WTC11 (cell line): ENCODE data around the gene CDH9. TPM values are rescaled to one million over a fixed set of nuclear protein-coding genes. Genes with fewer than 3 reads are reported as not detected.

Experiments
- ATAC-seq: fragments of 200-7000 bp; cut with Tn5 transposase; 2 replicates; pipeline ENCODE4 v1.10.0; 2021; ENCODE audit warnings: mild to moderate bottlenecking, moderate library complexity
- CTCF ChIA-PET: fragments of 300-600 bp; sonication (Branson Sonifier 250); formaldehyde crosslinking; loops from one replicate; lab custom pipeline; 2021; ENCODE audit warnings: antibody characterized with exemption; lab: Charles Lee
- POLR2A ChIA-PET: fragments of 350-600 bp; sonication (Branson Sonifier 250); formaldehyde crosslinking; loops from one replicate; lab custom pipeline; 2021; ENCODE audit warnings: antibody characterized with exemption; lab: Charles Lee
- DNase-seq: peaks from one replicate; pipeline ENCODE4 v3.0.0; 2021; ENCODE audit warnings: low spot score
- H3K27ac Mint-ChIP-seq: 2 replicates; pipeline ENCODE4 v1.8.0; 2021; ENCODE audit warnings: mixed read lengths
- H3K27me3 Mint-ChIP-seq: 2 replicates; pipeline ENCODE4 v1.8.0; 2021; ENCODE audit warnings: low read depth, mild to moderate bottlenecking, moderate library complexity, mixed read lengths
- H3K36me3 Mint-ChIP-seq: 2 replicates; pipeline ENCODE4 v1.8.0; 2021; ENCODE audit warnings: mixed read lengths
- H3K4me1 Mint-ChIP-seq: 2 replicates; pipeline ENCODE4 v1.8.0; 2022; ENCODE audit warnings: mixed read lengths
- H3K4me3 Mint-ChIP-seq: 2 replicates; pipeline ENCODE4 v1.8.0; 2021; ENCODE audit warnings: mild to moderate bottlenecking, moderate library complexity, mixed read lengths
- H3K9me3 Mint-ChIP-seq: 2 replicates; pipeline ENCODE4 v1.8.0; 2021; ENCODE audit warnings: mixed read lengths
- ATF1 ChIP-seq: sonication (generic); formaldehyde crosslinking; IDR thresholded peaks from 2 replicates; pipeline ENCODE4 v1.8.1; 2023; ENCODE audit warnings: mild to moderate bottlenecking, moderate library complexity, missing genetic modification reagents
- ERG ChIP-seq: fragments of 250-450 bp; sonication (Bioruptor Pico); IDR thresholded peaks from 2 replicates; pipeline ENCODE4 v1.8.0; 2021; ENCODE audit warnings: mild to moderate bottlenecking
- FOXK1 ChIP-seq: sonication (generic); formaldehyde crosslinking; IDR thresholded peaks from 2 replicates; pipeline ENCODE4 v1.8.0; 2022; ENCODE audit warnings: mild to moderate bottlenecking, moderate library complexity, missing genetic modification reagents
- JAZF1 ChIP-seq: fragments of 250-450 bp; sonication (Bioruptor Pico); IDR thresholded peaks from 2 replicates; pipeline ENCODE4 v1.9.0; 2021; ENCODE audit warnings: moderate library complexity, mild to moderate bottlenecking, inconsistent platforms
- MAX ChIP-seq: sonication (generic); formaldehyde crosslinking; IDR thresholded peaks from 2 replicates; pipeline ENCODE4 v1.8.0; 2022; ENCODE audit warnings: mild to moderate bottlenecking, missing genetic modification reagents
- NFE2L1 ChIP-seq: sonication (generic); formaldehyde crosslinking; IDR thresholded peaks from 2 replicates; pipeline ENCODE4 v1.8.1; 2023; ENCODE audit warnings: missing genetic modification reagents
- OVOL2 ChIP-seq: fragments of 250-450 bp; sonication (Bioruptor Pico); IDR thresholded peaks from 2 replicates; pipeline ENCODE4 v1.9.0; 2021; ENCODE audit warnings: mild to moderate bottlenecking, borderline replicate concordance
- RELA ChIP-seq: sonication (generic); formaldehyde crosslinking; IDR thresholded peaks from 2 replicates; pipeline ENCODE4 v1.8.1; 2022; ENCODE audit warnings: missing genetic modification reagents, mild to moderate bottlenecking, borderline replicate concordance
- TEAD1 ChIP-seq: sonication (generic); formaldehyde crosslinking; IDR thresholded peaks from 2 replicates; pipeline ENCODE4 v1.8.0; 2022; ENCODE audit warnings: mild to moderate bottlenecking, missing genetic modification reagents
- ZBTB21 ChIP-seq: sonication (generic); formaldehyde crosslinking; IDR thresholded peaks from 2 replicates; pipeline ENCODE4 v1.8.1; 2023; ENCODE audit warnings: mild to moderate bottlenecking, missing genetic modification reagents, borderline replicate concordance
- ZNF138 ChIP-seq: sonication (generic); formaldehyde crosslinking; conservative IDR thresholded peaks from 2 replicates; pipeline ENCODE4 v1.8.1; 2022; ENCODE audit warnings: mild to moderate bottlenecking, moderate library complexity, missing genetic modification reagents
- ZNF219 ChIP-seq: sonication (generic); formaldehyde crosslinking; IDR thresholded peaks from 2 replicates; pipeline ENCODE4 v1.8.0; 2023; ENCODE audit warnings: missing genetic modification reagents, mild to moderate bottlenecking, borderline replicate concordance
- ZNF263 ChIP-seq: sonication (generic); formaldehyde crosslinking; IDR thresholded peaks from 2 replicates; pipeline ENCODE4 v1.8.1; 2022; ENCODE audit warnings: low read depth, mild to moderate bottlenecking, moderate library complexity, missing genetic modification reagents
- ZNF425 ChIP-seq: fragments of 250-450 bp; sonication (Bioruptor Pico); conservative IDR thresholded peaks from 2 replicates; pipeline ENCODE4 v1.9.0; 2021; ENCODE audit warnings: mild to moderate bottlenecking
- ZNF671 ChIP-seq: fragments of 250-450 bp; sonication (Bioruptor Pico); IDR thresholded peaks from 2 replicates; pipeline ENCODE4 v1.8.0; 2021; ENCODE audit warnings: mild to moderate bottlenecking
- total RNA-seq: library from RNA; stranded (reverse); gene quantifications from 3 replicates; pipeline ENCODE4 v1.2.3, GENCODE V29; 2021
- TF ChIP-seq, protein P1 (sequence below): sonication (generic); formaldehyde crosslinking; IDR thresholded peaks from 2 replicates; pipeline ENCODE4 v1.8.1; 2023; ENCODE audit warnings: mild to moderate bottlenecking, missing genetic modification reagents, borderline replicate concordance
- TF ChIP-seq, protein P2 (sequence below): sonication (generic); formaldehyde crosslinking; IDR thresholded peaks from 2 replicates; pipeline ENCODE4 v1.8.1; 2022; ENCODE audit warnings: missing genetic modification reagents, borderline replicate concordance
- TF ChIP-seq, protein P3 (sequence below): sonication (generic); formaldehyde crosslinking; IDR thresholded peaks from 2 replicates; pipeline ENCODE4 v1.8.1; 2022; ENCODE audit warnings: mild to moderate bottlenecking, missing genetic modification reagents, moderate library complexity, borderline replicate concordance

The CDH9 gene
- total RNA-seq, 1 experiment from 2014 or later = 0.48 TPM

- TF ChIP-seq, protein P1, sequence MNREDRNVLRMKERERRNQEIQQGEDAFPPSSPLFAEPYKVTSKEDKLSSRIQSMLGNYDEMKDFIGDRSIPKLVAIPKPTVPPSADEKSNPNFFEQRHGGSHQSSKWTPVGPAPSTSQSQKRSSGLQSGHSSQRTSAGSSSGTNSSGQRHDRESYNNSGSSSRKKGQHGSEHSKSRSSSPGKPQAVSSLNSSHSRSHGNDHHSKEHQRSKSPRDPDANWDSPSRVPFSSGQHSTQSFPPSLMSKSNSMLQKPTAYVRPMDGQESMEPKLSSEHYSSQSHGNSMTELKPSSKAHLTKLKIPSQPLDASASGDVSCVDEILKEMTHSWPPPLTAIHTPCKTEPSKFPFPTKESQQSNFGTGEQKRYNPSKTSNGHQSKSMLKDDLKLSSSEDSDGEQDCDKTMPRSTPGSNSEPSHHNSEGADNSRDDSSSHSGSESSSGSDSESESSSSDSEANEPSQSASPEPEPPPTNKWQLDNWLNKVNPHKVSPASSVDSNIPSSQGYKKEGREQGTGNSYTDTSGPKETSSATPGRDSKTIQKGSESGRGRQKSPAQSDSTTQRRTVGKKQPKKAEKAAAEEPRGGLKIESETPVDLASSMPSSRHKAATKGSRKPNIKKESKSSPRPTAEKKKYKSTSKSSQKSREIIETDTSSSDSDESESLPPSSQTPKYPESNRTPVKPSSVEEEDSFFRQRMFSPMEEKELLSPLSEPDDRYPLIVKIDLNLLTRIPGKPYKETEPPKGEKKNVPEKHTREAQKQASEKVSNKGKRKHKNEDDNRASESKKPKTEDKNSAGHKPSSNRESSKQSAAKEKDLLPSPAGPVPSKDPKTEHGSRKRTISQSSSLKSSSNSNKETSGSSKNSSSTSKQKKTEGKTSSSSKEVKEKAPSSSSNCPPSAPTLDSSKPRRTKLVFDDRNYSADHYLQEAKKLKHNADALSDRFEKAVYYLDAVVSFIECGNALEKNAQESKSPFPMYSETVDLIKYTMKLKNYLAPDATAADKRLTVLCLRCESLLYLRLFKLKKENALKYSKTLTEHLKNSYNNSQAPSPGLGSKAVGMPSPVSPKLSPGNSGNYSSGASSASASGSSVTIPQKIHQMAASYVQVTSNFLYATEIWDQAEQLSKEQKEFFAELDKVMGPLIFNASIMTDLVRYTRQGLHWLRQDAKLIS (CRISPR knock-in tag) = no peak
- TF ChIP-seq, protein P2, sequence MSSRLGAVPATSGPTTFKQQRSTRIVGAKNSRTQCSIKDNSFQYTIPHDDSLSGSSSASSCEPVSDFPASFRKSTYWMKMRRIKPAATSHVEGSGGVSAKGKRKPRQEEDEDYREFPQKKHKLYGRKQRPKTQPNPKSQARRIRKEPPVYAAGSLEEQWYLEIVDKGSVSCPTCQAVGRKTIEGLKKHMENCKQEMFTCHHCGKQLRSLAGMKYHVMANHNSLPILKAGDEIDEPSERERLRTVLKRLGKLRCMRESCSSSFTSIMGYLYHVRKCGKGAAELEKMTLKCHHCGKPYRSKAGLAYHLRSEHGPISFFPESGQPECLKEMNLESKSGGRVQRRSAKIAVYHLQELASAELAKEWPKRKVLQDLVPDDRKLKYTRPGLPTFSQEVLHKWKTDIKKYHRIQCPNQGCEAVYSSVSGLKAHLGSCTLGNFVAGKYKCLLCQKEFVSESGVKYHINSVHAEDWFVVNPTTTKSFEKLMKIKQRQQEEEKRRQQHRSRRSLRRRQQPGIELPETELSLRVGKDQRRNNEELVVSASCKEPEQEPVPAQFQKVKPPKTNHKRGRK (CRISPR knock-in tag) = no peak
- TF ChIP-seq TEAD1 (CRISPR knock-in tag) (no peak), RELA (CRISPR knock-in tag) (no peak)
Observed at GRCh38 chr5:26959290-26959689, 79.1 kb downstream of the CDH9 start (continued).

DNA sequence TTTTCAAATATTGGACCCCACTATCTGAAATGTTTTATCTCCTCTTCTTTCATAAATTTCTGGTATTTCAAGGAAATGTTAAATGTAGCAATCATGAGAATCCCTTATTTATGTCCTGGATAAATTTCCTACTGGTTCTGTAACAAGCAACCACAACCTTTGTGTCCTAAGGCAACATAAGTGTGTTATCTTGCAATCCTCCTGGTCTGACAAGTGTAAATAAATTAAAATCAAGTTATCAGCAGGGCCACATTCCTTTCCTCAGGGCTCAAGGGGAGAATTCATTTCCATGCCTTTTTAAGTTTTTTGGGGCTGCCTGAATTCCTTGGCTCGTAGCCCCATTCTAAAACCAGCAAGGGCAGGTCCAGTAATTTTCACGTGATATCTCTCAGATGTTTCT lies 83.2 kb downstream of the CDH9 start:
- Mint-ChIP-seq H3K27ac (no peak overlapping the region), H3K9me3 (peaks cover 21% of the 10 kb centered on the region), H3K4me3 (no peak overlapping the region), H3K4me1 (no peaks in the 10 kb centered on the region), H3K36me3 (peaks cover 16% of the 10 kb centered on the region), H3K27me3 (no peaks in the 10 kb centered on the region)
- CTCF ChIA-PET = no interaction called here
- no peak for TF ChIP-seq JAZF1 (CRISPR knock-in tag)
- TF ChIP-seq ZBTB21 = no peak
- TF ChIP-seq FOXK1 = no peak
- TF ChIP-seq ZNF671 (CRISPR knock-in tag) = no peak
- TF ChIP-seq ATF1 (CRISPR knock-in tag) = no peak
- TF ChIP-seq, protein P3, sequence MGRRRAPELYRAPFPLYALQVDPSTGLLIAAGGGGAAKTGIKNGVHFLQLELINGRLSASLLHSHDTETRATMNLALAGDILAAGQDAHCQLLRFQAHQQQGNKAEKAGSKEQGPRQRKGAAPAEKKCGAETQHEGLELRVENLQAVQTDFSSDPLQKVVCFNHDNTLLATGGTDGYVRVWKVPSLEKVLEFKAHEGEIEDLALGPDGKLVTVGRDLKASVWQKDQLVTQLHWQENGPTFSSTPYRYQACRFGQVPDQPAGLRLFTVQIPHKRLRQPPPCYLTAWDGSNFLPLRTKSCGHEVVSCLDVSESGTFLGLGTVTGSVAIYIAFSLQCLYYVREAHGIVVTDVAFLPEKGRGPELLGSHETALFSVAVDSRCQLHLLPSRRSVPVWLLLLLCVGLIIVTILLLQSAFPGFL (CRISPR knock-in tag) = no peak
- no peak for TF ChIP-seq ZNF138 (CRISPR knock-in tag)
- TF ChIP-seq OVOL2 = no peak
- TF ChIP-seq ZNF219 (CRISPR knock-in tag) = no peak
- TF ChIP-seq ERG = no peak
- TF ChIP-seq ZNF425 = no peak
- TF ChIP-seq NFE2L1 (CRISPR knock-in tag) = no peak
- no peak for TF ChIP-seq MAX
- TF ChIP-seq ZNF263 = no peak
- POLR2A ChIA-PET = no interaction called here
- DNase-seq = no peak
- ATAC-seq = no peak
